ENCODE results near the gene SHMT2. TPM values are rescaled to one million over a fixed set of nuclear protein-coding genes. Genes with fewer than 3 reads are reported as not detected.

Gene SHMT2
- total RNA-seq, 2 donors from 2014 or later: 507 to 550 TPM

DNA sequence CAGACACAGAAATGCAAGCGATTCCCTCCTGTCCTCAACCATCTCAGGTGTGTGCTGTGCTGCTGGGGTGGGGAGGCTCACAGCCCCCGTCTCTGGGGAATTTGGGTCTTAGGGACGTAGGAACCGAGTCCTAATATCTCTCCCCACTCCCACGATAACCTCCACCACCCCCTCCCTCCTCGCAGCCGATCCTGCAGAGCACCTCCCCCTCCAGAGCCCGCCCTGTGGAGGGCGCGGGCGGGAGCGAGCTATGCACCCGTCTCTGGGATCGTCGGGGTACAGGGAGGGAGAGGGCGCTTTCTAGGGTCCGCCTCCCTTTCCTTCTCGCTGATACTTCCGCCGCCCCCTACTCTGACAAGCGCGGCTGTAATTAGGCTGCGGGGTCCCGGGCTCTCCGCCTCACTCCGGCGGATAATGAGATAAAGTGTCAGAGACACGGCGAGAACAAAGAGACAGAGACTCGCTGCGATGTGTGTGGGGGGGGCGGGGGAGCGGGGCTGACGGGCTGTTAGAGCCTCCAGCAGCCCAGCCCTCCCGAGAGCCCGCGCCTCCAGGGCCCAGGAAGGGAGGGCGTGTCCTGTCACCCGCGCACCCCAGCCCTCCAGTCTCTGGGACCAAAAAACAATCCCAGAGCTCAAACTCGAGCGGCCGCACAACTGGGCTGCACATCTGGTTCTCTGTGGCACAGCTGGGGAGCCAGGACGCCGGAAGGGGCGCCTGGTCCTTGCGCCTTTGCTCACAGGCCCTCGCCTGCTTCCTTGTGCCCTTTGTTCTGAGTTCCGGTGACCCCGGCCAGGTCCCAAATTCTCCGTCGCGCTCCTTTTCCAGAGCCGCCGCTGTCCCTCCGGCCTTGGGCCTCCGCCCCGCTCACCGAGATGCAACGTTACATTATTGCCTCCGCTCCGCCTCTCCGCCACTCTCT lies 8.7 kb downstream of the SHMT2 start:
- Mint-ChIP-seq H3K36me3 (ENCODE audit: insufficient read depth in 2 of 2) (peaks cover 12 to 25% of the 10 kb centered on the region in 2 donors), H3K4me1 (ENCODE audit: low read depth) (peaks cover 84% of the 10 kb centered on the region), H3K27ac (peak overlapping the region; percentile 58), H3K4me3 (peak overlapping the region; percentile 89 to 100), H3K27me3 (ENCODE audit: low read depth) (peaks cover 48% of the 10 kb centered on the region), H3K9me3 (no peaks in the 10 kb centered on the region)
- DNase-seq: peak in 1 of 2 donors; percentile 46
- ATAC-seq (replicated peaks in 1 of 2): peak; percentile 2 to 4

DNA sequence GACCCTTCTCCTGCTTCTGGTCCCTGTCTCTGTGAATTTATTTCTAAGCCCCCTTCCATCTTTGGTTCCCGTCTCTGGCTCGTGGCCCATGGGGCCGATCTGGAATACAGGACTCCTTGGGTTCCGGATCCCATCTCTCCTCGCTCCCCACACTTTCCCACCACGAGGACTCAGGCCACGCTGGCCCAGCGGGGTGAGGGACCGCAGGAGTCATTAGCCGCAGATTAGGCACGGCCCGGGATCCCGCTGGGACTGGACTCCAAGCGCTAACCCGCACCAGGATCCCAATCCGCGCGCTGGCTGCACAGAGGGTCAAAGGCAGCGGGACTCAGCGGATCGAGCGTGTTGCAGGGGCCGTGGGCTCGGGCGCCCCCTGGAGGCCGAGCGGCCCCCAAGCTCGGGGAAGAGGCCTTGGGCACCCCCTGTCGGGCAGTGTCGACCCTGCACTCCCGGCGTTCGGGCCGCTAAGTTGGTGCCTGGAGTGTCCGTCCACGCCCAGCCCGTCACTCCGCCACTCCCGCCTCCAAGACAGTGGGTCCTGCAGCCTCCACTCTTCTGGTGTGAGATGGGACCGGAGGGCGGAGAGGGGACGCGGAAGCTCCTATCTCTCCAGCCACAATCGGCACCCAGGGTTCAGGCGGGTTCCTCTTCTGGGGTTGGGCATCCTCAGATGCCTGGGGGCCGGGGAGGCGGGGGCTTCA lies 9.5 kb downstream of the SHMT2 start:
- DNase-seq: peak; percentile 90 to 96
- peaks cover 52% of the 10 kb centered on the region for H3K27me3 Mint-ChIP-seq (ENCODE audit: low read depth)
- H3K36me3 Mint-ChIP-seq (ENCODE audit: insufficient read depth in 2 of 2): peaks cover 10 to 21% of the 10 kb centered on the region in 2 donors
- H3K4me3 Mint-ChIP-seq: peak overlapping the region; percentile 89 to 100
- no peaks in the 10 kb centered on the region for H3K9me3 Mint-ChIP-seq
- peak; percentile 52 to 60 for ATAC-seq (replicated peaks in 1 of 2)
- peaks cover 88% of the 10 kb centered on the region for H3K4me1 Mint-ChIP-seq (ENCODE audit: low read depth)
- peak overlapping the region; percentile 58 for H3K27ac Mint-ChIP-seq

DNA sequence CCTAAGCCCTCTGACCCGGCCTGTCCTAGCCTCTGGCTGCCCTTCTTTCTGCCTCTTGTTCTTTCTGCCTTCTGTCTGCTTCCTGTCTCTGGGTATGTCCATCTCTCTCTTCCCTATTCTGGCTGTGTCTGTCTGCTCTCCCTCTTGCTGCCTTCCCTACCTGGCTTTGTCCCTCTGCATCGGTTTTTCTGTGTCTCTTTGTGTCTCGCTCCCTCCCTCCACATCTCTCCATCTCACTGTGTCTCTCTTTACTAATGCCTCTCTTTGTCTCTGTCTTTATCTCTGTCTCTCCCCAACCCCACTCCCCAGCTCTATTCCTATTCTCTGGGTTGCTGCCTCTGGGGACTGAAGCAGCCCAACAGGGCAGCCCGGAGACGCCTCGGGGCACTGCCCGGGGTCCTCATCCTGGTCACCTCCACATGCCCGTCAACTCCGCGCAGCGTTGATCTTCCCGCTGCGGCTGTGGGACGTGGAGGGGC lies 10.1 kb downstream of the SHMT2 start:
- Mint-ChIP-seq H3K36me3 (ENCODE audit: insufficient read depth in 2 of 2) (peaks cover 7 to 14% of the 10 kb centered on the region in 2 donors), H3K27ac (peak overlapping the region; percentile 27), H3K4me1 (ENCODE audit: low read depth) (peaks cover 86% of the 10 kb centered on the region), H3K9me3 (no peaks in the 10 kb centered on the region), H3K4me3 (peak overlapping the region; percentile 89 to 100), H3K27me3 (ENCODE audit: low read depth) (peaks cover 58% of the 10 kb centered on the region)
- DNase-seq (no peak), ATAC-seq (replicated peaks in 1 of 2) (peak; percentile 0 to 7)

DNA sequence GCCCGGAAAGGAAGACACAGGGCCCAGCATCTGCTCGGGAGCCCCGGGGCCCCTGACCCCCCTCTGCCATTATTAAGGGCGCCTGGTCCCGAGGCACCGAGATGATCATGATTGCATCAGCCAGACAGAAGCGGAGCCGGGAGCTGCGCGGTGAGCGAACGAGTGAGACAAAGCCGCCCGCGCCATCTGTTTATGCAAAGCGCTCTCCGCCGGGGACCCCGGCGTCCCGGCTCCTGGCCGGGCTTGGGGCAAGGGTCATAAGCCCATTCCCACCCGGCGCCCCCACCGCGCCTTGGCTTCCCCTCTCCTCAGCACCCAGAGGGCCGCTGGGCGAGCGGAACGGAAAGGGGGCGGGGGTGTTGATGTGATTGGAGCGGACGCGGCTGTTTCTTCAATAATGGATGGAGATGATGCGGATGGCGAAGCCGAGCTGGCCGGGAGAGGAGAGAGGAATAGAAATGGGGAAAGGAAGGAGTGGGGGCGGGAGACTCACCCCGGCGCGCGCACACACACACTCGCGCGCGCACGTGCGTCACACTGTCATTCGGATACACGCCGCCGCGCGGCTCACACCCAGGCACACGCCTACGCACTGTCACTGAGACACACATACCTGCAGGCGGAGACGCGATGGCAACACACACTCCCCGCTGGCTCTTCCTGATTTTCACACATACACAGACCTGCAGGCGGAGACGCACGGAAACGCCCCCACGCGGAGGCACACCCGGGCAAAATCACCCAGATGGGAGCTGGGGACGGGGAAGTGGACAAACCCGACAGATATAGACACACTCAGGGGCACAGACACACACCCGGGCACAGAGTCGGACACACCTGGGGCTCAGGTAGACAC lies 10.8 kb downstream of the SHMT2 start:
- no peaks in the 10 kb centered on the region for H3K9me3 Mint-ChIP-seq
- ATAC-seq (replicated peaks in 1 of 2) (peak; percentile 38 to 41), DNase-seq (peak; percentile 83 to 84)
- H3K4me3 Mint-ChIP-seq: peak overlapping the region; percentile 89 to 100
- peak overlapping the region; percentile 27 for H3K27ac Mint-ChIP-seq
- peaks cover 6 to 13% of the 10 kb centered on the region in 2 donors for H3K36me3 Mint-ChIP-seq (ENCODE audit: insufficient read depth in 2 of 2)
- H3K27me3 Mint-ChIP-seq (ENCODE audit: low read depth): peaks cover 58% of the 10 kb centered on the region
- peaks cover 84% of the 10 kb centered on the region for H3K4me1 Mint-ChIP-seq (ENCODE audit: low read depth)

DNA sequence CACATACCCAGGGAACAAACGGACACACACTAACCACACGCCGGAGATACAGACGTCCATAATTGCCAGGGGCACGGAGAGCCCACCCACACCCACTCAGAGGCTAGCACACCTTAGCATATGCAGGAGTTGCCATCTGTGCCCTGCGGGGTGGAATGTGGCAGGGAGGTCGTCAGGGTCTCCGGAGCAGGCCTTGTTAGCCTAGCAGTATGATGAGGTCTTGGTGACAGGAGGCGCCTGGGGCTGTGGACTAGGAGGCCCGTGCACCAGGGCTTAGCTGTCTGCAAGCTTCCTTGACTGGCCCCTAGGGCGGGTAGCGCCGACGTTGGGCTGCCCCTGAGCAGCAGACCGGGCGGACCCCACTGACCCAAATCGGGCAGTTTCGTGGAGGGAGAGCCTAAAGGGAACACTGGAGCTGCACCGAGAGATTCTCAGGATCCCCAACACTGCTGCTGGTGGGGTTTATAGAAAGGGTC lies 11.5 kb downstream of the SHMT2 start:
- Mint-ChIP-seq H3K9me3 (no peaks in the 10 kb centered on the region), H3K36me3 (ENCODE audit: insufficient read depth in 2 of 2) (peaks cover 6 to 13% of the 10 kb centered on the region in 2 donors), H3K27ac (peak overlapping the region; percentile 27), H3K4me1 (ENCODE audit: low read depth) (peaks cover 81% of the 10 kb centered on the region), H3K4me3 (peak overlapping the region; percentile 89 to 100), H3K27me3 (ENCODE audit: low read depth) (peaks cover 58% of the 10 kb centered on the region)
- ATAC-seq (replicated peaks in 1 of 2) (peak in 1 of 2 donors; percentile 8), DNase-seq (peak; percentile 50 to 57)

DNA sequence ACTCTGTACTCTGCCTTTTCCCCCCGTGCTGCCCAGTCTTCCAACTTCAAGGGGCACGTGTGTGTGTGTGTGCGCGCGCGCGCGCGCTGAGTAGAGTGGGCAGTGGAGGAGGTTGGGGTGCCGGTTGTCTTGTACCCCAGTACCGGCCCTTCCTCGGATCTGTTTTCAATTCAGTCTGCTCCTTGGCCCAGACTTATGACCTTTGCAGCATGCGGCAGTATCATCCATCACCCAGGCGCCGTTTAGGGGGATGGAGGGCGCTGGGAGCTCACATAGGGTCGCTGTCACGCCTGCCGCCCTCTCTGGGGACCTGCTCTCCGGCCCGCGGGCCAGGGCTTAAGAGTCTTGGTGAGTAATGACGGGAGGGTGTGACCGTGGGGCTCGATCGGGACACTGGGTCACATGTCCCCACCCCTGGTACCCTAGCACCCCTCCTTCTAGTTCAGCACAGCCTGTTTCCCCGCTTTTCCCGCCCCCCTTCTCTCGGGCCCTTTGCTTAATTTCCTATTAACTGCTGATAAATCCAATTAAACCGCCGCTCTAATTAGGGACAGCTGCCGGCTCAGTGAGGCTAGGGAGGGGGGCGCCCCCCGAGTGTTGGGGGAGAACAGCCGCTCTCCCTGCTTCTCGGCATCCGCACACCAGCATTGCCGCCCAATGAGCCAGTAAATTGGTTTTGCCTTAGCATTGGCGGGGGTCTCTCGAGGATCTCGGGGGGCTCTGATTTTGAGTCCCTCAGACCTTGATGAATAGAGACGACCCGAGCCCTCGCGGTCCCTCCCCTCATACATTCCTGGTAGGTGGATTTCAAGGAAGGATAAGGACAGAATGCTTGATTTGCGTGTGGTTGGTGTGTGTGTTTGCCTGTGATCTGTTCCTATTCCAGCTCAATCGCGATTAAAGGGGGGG lies 12.1 kb downstream of the SHMT2 start:
- peak overlapping the region; percentile 5 for H3K27ac Mint-ChIP-seq
- peak overlapping the region; percentile 89 to 100 for H3K4me3 Mint-ChIP-seq
- H3K36me3 Mint-ChIP-seq (ENCODE audit: insufficient read depth in 2 of 2): peaks cover 6 to 13% of the 10 kb centered on the region in 2 donors
- ATAC-seq (replicated peaks in 1 of 2): no peak
- peaks cover 74% of the 10 kb centered on the region for H3K4me1 Mint-ChIP-seq (ENCODE audit: low read depth)
- DNase-seq: peak in 1 of 2 donors; percentile 16
- H3K27me3 Mint-ChIP-seq (ENCODE audit: low read depth): peaks cover 58% of the 10 kb centered on the region
- no peaks in the 10 kb centered on the region for H3K9me3 Mint-ChIP-seq

DNA sequence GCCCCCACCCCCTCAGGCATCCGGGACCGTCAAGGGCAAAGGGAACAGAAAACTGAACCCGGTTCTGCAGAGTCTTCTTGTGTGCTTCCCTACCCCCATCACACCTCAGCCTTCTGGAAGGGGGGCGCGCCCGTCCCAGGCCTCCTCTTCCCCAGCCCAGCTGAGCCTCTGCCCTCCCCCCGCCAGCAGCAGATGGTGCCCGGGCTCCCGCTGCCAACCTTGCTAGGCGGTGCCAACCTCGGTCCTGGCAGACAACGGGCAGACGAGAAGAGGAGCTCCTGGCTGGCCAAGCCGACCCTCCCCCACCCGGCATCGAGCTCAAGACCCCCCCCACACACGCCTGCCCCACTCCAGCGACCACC lies 12.8 kb downstream of the SHMT2 start:
- Mint-ChIP-seq H3K27ac (no peak overlapping the region), H3K27me3 (ENCODE audit: low read depth) (peaks cover 53% of the 10 kb centered on the region), H3K36me3 (ENCODE audit: insufficient read depth in 2 of 2) (peaks cover 6 to 13% of the 10 kb centered on the region in 2 donors), H3K4me3 (peak overlapping the region; percentile 89 to 100), H3K4me1 (ENCODE audit: low read depth) (peaks cover 68% of the 10 kb centered on the region), H3K9me3 (no peaks in the 10 kb centered on the region)
- DNase-seq (peak in 1 of 2 donors; percentile 2), ATAC-seq (replicated peaks in 1 of 2) (no peak)

DNA sequence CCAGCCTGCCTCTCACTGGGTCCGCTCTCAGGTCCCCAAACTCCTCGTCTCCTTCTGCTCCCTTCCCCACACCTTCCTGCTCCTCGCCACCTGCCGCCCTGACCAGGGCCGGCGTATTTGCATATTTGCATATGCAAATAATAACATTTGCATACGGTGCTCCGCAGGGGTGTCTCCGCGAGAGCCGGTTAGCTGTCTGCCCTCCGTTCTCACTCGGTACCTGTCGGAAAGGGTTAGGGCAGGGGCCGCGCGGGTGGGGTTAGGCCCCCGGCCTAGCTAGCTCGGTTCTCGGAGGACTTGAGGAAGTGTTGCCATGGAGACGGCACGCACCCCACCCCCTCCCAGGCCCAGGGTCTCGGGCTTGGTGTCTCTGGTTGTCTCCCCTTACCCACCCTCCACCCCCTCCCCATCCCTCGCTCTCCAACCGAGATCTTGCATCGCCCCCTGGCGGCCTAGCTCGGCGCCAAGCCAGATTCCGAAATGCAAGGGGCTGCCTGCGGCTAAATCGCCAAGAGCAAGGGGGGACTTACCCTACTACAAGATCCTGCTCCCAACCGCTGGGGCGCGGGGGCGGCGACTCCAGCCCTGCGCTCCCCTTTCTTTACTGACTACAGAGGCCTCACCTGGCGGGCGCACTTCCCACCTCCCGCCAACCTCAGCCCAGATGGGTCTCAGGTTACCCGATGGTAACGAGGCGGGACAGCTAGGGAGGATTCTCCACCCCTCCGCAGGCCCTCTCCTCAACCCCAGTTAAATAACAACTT lies 13.4 kb downstream of the SHMT2 start:
- H3K4me3 Mint-ChIP-seq: peak overlapping the region; percentile 61 to 100
- peak; percentile 80 to 82 for DNase-seq
- peaks cover 48% of the 10 kb centered on the region for H3K27me3 Mint-ChIP-seq (ENCODE audit: low read depth)
- no peaks in the 10 kb centered on the region for H3K9me3 Mint-ChIP-seq
- peak; percentile 36 to 44 for ATAC-seq (replicated peaks in 1 of 2)
- no peak overlapping the region for H3K27ac Mint-ChIP-seq
- peaks cover 62% of the 10 kb centered on the region for H3K4me1 Mint-ChIP-seq (ENCODE audit: low read depth)
- H3K36me3 Mint-ChIP-seq (ENCODE audit: insufficient read depth in 2 of 2): peaks cover 6 to 13% of the 10 kb centered on the region in 2 donors

DNA sequence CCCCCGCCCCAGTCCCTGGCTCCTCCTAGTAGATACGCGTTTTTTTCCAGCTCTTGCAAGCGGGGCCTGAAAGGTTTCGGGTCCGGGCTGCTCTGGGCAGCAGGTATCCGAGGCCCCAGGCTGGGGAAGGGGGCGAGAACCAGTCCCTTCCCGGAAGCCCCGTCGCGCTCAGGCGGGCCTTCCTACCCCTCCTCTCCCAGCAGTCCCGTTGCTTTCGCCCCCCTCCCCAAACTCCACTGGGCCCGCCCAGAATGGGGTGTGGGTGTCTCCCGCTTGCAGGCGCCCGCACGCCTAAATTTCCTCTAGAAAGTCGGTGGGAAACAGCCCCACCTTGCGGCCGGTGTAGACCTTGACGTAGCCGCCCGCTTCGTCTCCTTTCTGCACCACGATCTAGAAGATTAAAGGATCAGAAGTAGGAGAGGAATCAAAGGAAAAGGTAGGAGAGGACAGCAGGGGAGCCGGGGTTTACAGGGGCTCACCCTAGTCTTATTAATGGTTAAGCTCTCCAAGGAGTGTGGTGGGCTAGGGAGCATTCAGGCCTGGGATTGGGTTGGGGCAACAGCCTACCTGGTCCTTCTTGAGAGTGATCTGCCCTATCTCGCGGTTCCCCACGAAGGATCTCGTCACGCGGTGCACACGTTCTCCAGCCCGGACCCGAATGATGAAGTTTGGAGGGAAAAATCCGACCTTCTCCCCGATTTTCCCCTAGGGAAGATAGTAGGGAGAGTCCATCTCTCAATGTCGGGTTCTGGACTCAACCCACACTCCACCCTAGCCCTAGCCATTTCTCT lies 14.2 kb downstream of the SHMT2 start:
- Mint-ChIP-seq H3K36me3 (ENCODE audit: insufficient read depth in 2 of 2) (peaks cover 6 to 13% of the 10 kb centered on the region in 2 donors), H3K27ac (no peak overlapping the region), H3K9me3 (no peaks in the 10 kb centered on the region), H3K27me3 (ENCODE audit: low read depth) (peaks cover 43% of the 10 kb centered on the region), H3K4me3 (peak overlapping the region; percentile 61 to 100), H3K4me1 (ENCODE audit: low read depth) (peaks cover 56% of the 10 kb centered on the region)
- ATAC-seq (replicated peaks in 1 of 2): peak; percentile 12 to 14
- DNase-seq: peak; percentile 85 to 88

DNA sequence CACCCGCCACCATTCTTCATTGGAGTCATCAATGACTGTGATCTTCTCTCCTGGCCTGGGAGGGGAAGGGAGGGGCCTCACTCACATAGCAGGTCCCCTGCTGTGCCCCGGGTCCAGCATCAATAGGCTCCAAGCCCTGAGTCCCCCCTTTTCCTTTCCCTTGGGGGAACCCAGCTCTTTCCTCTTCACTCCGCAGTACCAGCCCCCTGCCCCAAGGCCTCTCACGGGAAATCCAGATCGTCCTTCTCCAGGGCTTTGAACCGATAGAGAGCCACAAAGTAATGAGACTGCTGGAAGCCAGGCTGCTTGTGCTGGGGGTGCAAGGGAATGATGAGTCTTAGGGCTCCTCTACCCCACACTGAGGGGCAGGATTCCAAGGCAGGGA lies 14.8 kb downstream of the SHMT2 start:
- H3K9me3 Mint-ChIP-seq: no peaks in the 10 kb centered on the region

More for the DNA sequence above, 14.8 kb downstream of the SHMT2 start:
- DNase-seq: no peak
- no peak for ATAC-seq (replicated peaks in 1 of 2)
- Mint-ChIP-seq H3K36me3 (ENCODE audit: insufficient read depth in 2 of 2) (peaks cover 6 to 10% of the 10 kb centered on the region in 2 donors), H3K27ac (no peak overlapping the region), H3K4me3 (peak overlapping the region in 1 of 2 donors; percentile 100), H3K4me1 (ENCODE audit: low read depth) (peaks cover 57% of the 10 kb centered on the region), H3K27me3 (ENCODE audit: low read depth) (peaks cover 40% of the 10 kb centered on the region)

Data from activated T-cell treated with anti-CD3 and anti-CD28 coated beads, Interleukin-2, amount 50 U/mL, for 72 hours (primary cell).